ENCODE data around the gene BICDL2. TPM values are rescaled to one million over a fixed set of nuclear protein-coding genes. Genes with fewer than 3 reads are reported as not detected.

Gene BICDL2
- total and polyA plus RNA-seq, 9 of the 15 experiments (the other 6 are each of a cell fraction or from before 2014, with no cell fraction given), result 0.09 to 0.28 (median 0.09) TPM; not detected in 6

DNA sequence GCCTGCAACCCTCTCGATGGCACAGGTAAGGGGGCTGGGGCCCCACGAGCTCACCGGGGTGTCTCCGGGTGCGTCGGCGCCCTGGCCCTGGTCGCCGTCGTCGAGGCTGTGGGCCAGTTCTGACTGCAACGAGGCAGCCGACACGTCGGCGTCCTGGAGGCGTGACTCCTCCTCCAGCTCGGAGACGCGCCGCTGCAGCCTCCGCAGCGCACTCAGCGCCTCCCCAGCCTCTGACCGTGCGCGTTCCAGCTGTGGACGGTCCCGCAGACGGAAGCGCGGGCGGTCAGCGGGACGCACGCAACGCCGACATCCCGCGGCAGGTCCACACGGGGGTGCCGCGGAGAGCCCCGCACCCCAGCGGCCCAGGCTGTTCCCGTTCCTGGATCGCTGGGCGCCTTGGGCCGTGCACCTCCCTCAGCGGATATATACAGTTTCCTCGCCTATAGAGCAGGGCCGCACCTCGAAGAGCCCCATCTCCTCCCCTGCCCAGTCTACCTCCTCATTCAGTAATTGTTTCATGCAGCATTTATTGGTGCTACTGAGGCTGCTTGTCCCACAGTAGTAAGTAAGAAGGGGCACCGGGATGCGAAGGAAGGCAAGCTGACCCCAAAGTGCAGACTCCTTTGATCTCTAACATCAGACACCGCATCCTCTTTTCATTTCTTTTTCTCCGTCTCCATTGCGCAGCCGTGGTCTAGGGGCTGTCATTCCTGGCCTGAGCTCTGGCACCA, 7.1 kb downstream of the BICDL2 start (continued):
- TF ChIP-seq BRD4 (IDR thresholded peaks at IDR 0.05) (no peak), HDAC6 (IDR thresholded peaks at IDR 0.05; ENCODE audit: low read depth, low read length) (no peak), CREM (IDR thresholded peaks at IDR 0.05; ENCODE audit: low read depth) (peak; percentile 66), KLF6 (CRISPR knock-in tag; IDR thresholded peaks at IDR 0.05; ENCODE audit: borderline replicate concordance) (no peak), TOE1 (IDR thresholded peaks at IDR 0.05; ENCODE audit: borderline replicate concordance) (no peak), TOE1 (CRISPR knock-in tag; IDR thresholded peaks at IDR 0.05; ENCODE audit: borderline replicate concordance, low read depth) (0 out of 2 replicates have a peak, but pooled peaks have one; percentile 9), KLF13 (tag; IDR thresholded peaks at IDR 0.05; ENCODE audit: borderline replicate concordance, low read depth) (no peak), ZSCAN29 (IDR thresholded peaks at IDR 0.05) (no peak), MAZ (CRISPR knock-in tag; conservative IDR thresholded peaks at IDR 0.05 in 1 of 2, IDR thresholded peaks at IDR 0.05 in 1 of 2) (peak in 1 of 2 experiments; percentile 46; a peak in 1 of 4 replicates), GABPA (tag; conservative IDR thresholded peaks at IDR 0.05; ENCODE audit: low read depth) (no peak), KAT2B (IDR thresholded peaks at IDR 0.05; ENCODE audit: low read depth, low read length) (no peak), TAF9B (IDR thresholded peaks at IDR 0.05; ENCODE audit: partially characterized antibody) (no peak), L3MBTL2 (IDR thresholded peaks at IDR 0.05) (peak; percentile 98), POLR2AphosphoS5 (IDR thresholded peaks at IDR 0.05; ENCODE audit: control insufficient read depth, insufficient read depth, low read depth, low read length) (no peak), STAT5B (CRISPR knock-in tag; IDR thresholded peaks at IDR 0.05) (no peak), CBX8 (IDR thresholded peaks at IDR 0.05; ENCODE audit: borderline replicate concordance, extremely low read depth, low read depth, low read length, poor library complexity, severe bottlenecking) (no peak), SREBF2 (CRISPR knock-in tag; IDR thresholded peaks at IDR 0.05) (no peak), NCOA6 (IDR thresholded peaks at IDR 0.05) (peak; percentile 91), PRMT5 (CRISPR knock-in tag; IDR thresholded peaks at IDR 0.05) (0 out of 2 replicates have a peak, but pooled peaks have one; percentile 35), POLR3A (IDR thresholded peaks at IDR 0.05; ENCODE audit: borderline replicate concordance, extremely low read depth, insufficient read depth, insufficient read length) (no peak)
- TF ChIP-seq, protein P1, sequence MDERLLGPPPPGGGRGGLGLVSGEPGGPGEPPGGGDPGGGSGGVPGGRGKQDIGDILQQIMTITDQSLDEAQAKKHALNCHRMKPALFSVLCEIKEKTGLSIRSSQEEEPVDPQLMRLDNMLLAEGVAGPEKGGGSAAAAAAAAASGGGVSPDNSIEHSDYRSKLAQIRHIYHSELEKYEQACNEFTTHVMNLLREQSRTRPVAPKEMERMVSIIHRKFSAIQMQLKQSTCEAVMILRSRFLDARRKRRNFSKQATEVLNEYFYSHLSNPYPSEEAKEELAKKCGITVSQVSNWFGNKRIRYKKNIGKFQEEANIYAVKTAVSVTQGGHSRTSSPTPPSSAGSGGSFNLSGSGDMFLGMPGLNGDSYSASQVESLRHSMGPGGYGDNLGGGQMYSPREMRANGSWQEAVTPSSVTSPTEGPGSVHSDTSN (CRISPR knock-in tag; IDR thresholded peaks at IDR 0.05; ENCODE audit: low read depth), result no peak
- TF ChIP-seq, protein P1 (tag; conservative IDR thresholded peaks at IDR 0.05; ENCODE audit: low read depth), result no peak
- TF ChIP-seq, protein P2, sequence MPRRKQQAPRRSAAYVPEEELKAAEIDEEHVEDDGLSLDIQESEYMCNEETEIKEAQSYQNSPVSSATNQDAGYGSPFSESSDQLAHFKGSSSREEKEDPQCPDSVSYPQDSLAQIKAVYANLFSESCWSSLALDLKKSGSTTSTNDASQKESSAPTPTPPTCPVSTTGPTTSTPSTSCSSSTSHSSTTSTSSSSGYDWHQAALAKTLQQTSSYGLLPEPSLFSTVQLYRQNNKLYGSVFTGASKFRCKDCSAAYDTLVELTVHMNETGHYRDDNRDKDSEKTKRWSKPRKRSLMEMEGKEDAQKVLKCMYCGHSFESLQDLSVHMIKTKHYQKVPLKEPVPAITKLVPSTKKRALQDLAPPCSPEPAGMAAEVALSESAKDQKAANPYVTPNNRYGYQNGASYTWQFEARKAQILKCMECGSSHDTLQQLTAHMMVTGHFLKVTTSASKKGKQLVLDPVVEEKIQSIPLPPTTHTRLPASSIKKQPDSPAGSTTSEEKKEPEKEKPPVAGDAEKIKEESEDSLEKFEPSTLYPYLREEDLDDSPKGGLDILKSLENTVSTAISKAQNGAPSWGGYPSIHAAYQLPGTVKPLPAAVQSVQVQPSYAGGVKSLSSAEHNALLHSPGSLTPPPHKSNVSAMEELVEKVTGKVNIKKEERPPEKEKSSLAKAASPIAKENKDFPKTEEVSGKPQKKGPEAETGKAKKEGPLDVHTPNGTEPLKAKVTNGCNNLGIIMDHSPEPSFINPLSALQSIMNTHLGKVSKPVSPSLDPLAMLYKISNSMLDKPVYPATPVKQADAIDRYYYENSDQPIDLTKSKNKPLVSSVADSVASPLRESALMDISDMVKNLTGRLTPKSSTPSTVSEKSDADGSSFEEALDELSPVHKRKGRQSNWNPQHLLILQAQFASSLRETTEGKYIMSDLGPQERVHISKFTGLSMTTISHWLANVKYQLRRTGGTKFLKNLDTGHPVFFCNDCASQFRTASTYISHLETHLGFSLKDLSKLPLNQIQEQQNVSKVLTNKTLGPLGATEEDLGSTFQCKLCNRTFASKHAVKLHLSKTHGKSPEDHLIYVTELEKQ (CRISPR knock-in tag; IDR thresholded peaks at IDR 0.05), result no peak

Measured in K562 (cell line).